Testis (tissue), 2 donors: ENCODE results near the gene PRR5L.
A peak's percentile ranks its signal among the peaks of the same experiment; 100 is the strongest.

Experiments
- CTCF ChIP-seq, 3 experiments: fragments of 450-650 bp in 2 of 3; fragments of 200-600 bp in 1 of 3; sonication (generic) in 1 of 3; IDR thresholded peaks; one replicate each; pipeline ENCODE4 v1.5.1; 2016 to 2019; ENCODE audit warnings: antibody characterized with exemption in 3 of 3, mild to moderate bottlenecking in 2 of 3, moderate library complexity in 1 of 3
- POLR2A ChIP-seq: fragments of 450-650 bp; IDR thresholded peaks from one replicate; pipeline ENCODE4 v1.6.1; 2017; ENCODE audit warnings: antibody characterized with exemption, mild to moderate bottlenecking, moderate library complexity

GRCh38 chr11:36292311-36292722 is 3.8 kb upstream of the PRR5L start:
- TF ChIP-seq CTCF (IDR thresholded peaks at IDR 0.05), result peak in 2 of 3 experiments; percentile 31 to 53
- TF ChIP-seq POLR2A, result no peak
